Activated CD8-positive, alpha-beta memory T cell treated with anti-CD3 and anti-CD28 coated beads for 24 hours (primary cell): ENCODE data around the gene C5orf22.
"Not testable (repeated sequence)": the region's sequence is repeated elsewhere in the genome, so short reads cannot be mapped to it uniquely, and the experiment has no call there.

Experiments used
- DNase-seq: peaks from one replicate; pipeline ENCODE4 v3.0.0-alpha.2; 2020

Gene C5orf22

DNA sequence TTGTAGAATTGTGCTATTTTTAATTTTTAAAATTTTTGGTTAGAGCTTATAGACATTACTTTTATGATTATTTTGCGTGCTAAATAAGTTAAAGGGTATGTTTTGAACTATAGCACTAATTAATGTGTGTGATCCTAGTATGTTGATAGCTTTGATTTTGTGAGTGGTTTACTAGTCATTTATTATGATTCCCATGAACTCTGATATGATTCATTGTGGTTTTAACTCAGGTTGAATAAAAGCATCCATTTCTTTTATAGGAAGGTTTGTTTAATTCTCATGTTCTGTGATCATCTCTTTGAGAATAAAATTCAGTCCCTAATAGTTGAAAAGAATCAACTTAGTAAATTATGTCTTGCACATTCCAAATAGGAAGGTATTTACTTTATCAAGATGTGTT is 22.5 kb downstream of the C5orf22 start:
- DNase-seq: no peak

DNA sequence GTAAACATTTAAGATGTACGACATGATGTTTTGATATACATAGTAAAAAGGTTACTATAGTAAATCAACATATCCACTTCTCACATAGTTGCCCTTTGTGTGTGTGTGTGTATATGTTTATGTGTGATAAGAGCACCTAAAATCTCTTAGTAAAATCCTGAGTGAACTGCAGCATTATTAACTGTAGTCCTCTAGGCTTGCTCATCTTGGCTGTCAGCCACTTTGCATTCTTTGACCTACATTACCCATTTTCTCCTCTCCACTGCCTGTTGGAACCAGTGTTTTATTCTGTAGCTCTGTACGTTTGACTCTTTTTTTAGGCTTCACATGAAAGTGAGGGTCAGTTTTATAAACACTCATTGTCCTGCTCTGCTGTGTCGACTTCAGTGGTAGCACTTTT is 24.4 kb downstream of the C5orf22 start:
- no peak for DNase-seq

DNA sequence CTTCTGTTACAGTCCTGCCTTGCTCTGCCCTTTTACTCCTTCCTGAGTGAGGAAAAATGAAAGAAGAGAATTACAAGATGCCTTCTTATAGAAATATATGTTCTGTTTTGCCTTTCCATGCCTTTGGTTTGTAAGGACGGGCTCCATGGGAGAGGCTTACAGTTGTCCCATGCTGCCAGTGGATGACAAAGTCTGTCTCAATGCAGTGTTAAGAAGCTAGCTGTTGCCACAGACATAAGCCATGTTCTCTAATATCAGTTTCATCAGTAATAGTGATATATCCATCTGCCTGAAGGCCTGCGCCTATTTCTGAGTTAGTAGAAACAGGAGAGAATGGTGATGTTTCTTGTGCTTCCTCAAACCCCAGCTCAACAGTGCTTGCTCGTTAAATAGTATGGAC is 27.8 kb downstream of the C5orf22 start:
- DNase-seq: no peak

GRCh38 chr5:31561946-31562345 is 29.8 kb downstream of the C5orf22 start:
- DNase-seq: no peak

DNA sequence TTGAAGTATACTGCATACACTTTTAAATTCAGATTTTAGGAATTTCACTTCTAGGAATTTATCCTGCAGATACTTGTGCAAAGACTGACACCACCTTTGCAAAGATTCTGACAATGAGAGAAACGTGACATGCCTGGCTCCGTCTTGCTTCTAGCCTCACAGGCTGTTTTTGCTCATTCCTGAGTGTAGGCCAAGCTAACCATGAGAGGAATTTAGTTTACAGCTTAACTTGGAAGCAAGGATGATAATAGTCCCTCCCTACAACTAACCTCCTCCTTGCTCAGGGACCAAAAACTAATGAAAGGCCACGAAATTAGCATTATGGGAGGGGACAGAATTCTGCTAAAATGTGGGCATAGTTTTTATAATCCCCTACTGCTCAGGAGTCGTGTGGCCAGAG is 31.1 kb downstream of the C5orf22 start:
- DNase-seq: no peak

GRCh38 chr5:31566362-31566761 is 34.3 kb downstream of the C5orf22 start:
- not testable (repeated sequence) for DNase-seq

- no peak for DNase-seq
Measured at GRCh38 chr5:31568302-31568835, 36.3 kb downstream of the C5orf22 start.

DNA sequence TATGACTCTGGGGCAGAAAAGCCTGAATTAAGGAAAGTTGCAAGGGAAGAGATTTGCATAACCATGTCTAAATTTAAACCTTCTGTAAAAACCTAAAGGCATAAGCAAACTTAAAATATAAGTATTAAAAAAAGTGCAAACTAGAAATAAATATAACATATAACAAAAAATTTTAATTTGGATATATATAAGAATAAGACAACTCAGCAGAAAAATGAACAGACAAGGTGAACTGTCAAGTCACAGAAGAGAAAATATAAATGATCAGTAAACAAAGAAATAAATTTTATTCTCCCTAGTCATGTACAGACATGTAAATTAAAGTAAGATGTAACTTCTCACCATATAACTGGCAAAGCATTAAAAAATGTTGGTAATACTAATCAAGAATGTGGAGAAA is 37.0 kb downstream of the C5orf22 start:
- DNase-seq: no peak

DNA sequence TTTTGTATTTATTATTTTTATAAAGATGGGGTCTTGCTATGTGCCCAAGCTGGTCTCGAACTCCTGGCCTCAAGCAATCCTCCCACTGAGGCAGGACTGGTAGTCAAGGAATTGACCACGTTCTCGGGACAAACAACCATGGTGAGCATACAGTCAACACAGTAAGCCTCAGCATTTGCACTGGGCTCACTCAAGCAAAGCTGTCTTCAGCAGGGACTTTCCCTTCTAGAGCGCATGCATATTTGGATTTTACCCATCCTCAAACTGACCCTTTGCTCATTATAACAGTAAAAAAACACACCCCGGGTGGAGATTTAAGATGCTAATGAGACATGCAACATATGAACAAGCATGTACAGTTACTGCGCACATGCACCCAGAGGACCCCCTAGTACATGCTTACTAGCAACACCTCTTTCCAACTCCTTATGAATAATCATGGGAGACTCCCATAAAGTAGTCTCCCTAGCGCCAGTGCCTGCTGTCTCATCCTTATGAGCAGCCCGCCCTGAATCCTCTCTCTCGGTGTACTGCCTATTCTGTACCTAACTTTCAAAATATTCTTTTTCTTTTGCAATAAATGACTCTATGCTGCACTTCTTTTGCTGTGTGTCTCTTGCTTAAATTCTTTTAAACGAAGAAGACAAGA is 41.5 kb downstream of the C5orf22 start:
- no peak for DNase-seq

DNA sequence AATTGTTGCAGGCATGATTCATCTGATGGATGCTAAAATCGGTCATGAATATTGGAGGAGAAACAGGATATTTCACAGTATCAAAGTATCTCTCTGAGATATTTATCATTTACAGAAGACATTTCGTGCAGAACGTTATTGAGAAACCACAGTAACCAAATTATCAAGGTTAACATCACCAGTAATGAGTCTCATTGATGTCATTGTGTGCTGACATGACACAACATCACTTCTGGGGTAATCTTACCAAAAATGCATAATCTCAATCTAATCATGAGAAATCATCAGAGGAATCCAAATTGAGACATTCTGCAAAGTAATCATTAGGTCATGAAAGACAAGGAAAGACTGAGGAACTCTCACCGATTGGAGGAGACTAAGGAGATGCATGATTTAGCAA is 42.7 kb downstream of the C5orf22 start:
- no peak for DNase-seq

- DNase-seq: no peak
Measured at GRCh38 chr5:31577438-31577837, 45.3 kb downstream of the C5orf22 start.

DNA sequence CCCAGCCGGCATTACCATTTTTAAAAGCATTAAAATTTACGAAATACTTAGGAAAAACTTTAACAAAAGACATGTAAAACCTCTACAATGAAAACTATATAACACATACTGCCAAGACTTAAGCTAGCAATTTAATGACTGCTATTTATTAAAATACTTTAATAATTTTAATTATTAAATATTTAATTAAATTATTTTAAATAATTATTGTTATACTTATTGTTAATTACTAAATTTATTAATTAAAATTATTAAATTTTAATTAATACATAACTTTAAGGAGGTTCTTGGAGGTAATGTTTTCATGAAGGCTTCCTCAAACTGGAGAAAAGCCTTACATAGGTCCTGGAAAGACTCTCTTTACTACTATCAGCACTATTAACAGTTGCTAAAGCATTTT is 47.5 kb downstream of the C5orf22 start:
- no peak for DNase-seq

DNA sequence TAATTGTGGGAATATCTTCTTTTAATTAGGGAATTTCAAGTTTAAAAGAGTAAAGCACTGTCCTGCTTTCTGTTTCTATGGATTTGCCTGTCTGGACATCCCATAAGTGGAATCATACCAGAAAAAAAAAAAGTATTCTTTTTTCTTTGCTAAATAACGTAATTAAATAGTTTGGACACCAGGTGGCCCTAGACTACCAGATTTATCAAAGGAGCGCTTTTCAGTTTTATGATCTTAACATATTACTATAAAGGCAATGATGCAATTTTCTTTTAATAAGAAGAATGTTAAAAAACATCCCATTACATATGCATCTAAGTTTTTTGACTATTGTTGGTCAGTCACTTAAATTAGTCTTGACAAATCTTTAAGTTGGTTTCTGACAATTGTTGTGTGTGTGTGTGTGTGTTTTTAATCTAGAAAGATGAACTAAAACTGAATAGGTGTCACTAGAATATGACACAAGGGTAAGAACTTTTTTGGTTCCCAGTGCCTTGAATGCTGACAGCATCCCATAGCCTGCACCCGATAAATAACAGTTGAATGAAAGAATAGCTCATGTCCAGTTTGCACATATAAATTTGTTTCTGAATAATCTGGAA is 49.5 kb downstream of the C5orf22 start:
- no peak for DNase-seq

DNA sequence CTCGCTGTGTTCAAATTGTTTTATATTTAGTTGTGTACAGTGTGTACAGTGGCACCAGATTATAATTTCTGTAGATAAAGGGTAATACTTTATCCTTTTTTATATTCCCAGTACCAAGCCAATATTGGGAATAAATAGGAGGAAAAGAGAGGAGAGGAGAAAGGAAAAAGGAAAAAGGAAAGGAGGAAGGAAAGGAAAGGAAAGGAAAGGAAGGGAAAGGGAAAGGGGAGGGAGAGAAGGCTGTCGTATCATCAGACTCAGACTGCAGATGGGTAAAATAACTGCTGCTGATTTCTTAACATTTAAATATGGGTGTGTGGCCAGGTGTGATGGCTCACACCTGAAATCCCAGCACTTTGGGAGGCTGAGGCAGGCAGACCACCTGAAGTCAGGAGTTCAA is 51.0 kb downstream of the C5orf22 start:
- DNase-seq: no peak

- DNase-seq: no peak
Measured at GRCh38 chr5:31585166-31585894, 53.2 kb downstream of the C5orf22 start.

DNA sequence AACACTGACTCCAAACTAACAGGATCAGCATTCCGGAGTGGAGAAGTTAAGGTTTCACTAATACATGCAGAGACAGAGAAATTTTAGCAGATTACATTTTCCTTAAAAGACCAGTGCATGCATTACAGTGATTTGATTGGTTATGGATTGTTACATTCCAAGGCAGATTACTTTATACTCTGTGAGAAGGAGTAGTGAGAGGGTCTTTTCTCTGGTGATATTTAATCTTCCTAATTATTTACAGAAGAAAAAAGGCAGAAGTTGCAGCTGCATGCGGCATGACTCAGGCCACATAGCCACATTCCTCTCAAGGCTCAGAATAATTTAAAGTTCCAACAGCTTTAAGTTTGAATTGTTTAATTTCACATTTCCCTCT is 53.8 kb downstream of the C5orf22 start:
- DNase-seq: no peak

DNA sequence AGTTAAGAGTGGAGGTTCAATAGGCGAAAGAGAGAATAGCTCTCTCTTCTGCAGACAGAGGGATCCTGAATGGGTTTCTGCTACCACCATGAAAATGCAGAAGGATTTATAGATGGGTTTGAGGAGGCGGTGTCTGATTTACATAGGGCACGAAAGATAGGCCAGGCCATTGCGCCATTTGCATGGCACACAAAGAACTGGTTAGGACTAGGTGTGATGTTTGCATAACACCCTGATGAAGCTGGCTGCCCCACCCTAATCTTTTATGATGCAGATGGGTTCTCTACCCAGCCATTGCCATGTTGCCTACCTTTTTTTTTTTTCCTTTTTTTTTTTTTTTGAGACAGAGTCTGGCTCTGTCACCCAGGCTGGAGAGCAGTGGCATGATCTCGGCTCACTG is 55.4 kb downstream of the C5orf22 start:
- DNase-seq: no peak

GRCh38 chr5:31593665-31594064 is 61.6 kb downstream of the C5orf22 start:
- no peak for DNase-seq

DNA sequence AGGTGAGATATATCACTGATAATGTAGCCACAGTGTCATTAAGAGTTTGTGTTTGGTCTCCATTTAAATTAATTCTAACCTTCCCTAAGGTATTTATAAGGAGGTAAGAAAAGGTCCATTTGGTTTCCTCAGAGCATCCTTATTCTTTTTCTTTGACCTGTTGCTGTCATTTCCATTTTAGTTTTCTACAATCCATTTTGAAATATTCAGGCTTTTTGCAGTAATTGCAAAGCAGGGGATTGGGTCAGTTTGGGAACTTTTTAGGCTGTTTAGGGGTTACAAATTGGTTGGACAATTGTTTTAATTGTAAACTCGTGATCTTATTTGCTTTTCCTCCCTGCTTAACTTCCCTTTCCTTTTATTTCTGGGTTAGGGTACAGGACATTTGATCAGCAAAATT is 64.3 kb downstream of the C5orf22 start:
- DNase-seq: no peak

- DNase-seq: no peak
Measured at GRCh38 chr5:31598640-31599611, 66.8 kb downstream of the C5orf22 start.

DNA sequence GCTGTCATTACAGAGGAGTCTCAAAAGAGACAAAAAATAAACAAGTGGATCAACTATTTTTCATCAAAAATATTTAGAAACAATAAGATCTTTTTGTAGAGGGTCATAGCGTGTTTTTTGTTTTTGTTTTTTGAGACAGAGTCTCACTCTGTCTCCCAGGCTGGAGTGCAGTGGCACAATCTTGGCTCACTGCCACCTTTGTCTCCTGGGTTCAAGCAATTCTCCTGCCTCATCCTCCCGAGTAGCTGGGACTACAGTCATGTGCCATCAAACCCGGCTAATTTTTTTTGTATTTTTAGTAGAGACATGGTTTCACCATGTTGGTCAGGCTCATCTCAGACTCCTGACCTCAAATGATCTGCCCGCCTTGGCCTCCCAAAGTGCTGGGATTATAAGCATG is 70.2 kb downstream of the C5orf22 start:
- DNase-seq: not testable (repeated sequence)

- no peak for DNase-seq
Measured at GRCh38 chr5:31604240-31604639, 72.1 kb downstream of the C5orf22 start.

DNA sequence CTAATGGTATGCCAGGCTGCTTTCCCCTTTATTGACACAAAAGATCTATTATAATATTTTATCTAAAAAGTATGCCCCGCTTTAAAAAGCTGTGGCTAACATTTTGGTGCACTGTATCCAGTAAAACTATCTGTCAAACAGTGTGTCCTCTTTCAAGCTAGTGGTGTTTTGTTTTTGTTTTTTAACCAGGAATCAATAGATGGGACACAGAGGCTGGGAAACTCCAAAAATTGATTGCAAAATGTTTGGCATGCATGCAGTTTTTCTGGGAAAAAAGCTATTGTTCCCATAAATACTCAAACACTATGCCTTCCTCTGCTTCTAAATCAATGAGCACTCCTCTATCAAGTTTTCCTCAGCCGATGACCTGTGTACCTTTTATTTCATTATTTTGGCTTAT is 72.5 kb downstream of the C5orf22 start:
- DNase-seq: no peak
